ENCODE measurements around the gene TESPA1.
"Not testable (repeated sequence)": the region's sequence is repeated elsewhere in the genome, so short reads cannot be mapped to it uniquely, and the experiment has no call there.

The TESPA1 gene

DNA sequence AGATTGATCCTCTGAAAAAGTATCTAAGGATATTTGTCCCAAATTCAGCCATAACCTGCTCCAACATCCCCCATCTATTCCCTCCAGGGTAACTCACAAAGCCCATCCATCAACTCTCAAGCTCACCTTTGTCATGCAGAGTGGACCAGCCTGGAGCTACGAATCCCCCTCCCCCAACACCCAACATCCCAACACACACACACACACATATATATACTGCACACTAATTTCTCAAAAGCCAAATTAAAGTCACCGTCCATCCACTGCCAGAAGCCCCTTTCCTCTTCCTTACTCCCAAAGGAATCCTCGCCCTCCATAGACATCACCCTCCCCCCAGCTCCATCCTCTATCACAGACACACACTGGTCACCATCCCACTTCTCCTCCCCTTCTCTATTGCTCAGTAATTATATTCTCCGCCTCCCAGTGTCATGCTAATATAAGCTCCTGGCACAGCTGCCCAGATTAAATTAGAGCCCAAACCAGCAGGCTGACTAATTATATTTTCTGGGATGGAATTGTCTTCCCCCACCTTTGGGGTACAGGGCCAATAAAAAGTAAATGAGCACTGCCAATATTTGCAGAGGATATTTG is 13.5 kb upstream of the TESPA1 start:
- H3K4me1 ChIP-seq (ENCODE audit: insufficient read depth, low read length) = peaks cover 28% of the 10 kb centered on the region
- H3K36me3 ChIP-seq (ENCODE audit: insufficient read depth, low read length) = no peaks in the 10 kb centered on the region
- peak overlapping the region; percentile 76 for H3K27ac ChIP-seq (ENCODE audit: low read depth, low read length)
- no peak overlapping the region for H3K4me3 ChIP-seq (ENCODE audit: low read length)
- no peaks in the 10 kb centered on the region for H3K9me3 ChIP-seq (ENCODE audit: insufficient read depth, low read depth, low read length)
- 37% methylated on average over 4 of the region's 4 CpGs for WGBS
- H3K27me3 ChIP-seq (ENCODE audit: insufficient read depth, low read length) = no peaks in the 10 kb centered on the region
- no peak overlapping the region for H3K9ac ChIP-seq (ENCODE audit: low read depth, low read length)

DNA sequence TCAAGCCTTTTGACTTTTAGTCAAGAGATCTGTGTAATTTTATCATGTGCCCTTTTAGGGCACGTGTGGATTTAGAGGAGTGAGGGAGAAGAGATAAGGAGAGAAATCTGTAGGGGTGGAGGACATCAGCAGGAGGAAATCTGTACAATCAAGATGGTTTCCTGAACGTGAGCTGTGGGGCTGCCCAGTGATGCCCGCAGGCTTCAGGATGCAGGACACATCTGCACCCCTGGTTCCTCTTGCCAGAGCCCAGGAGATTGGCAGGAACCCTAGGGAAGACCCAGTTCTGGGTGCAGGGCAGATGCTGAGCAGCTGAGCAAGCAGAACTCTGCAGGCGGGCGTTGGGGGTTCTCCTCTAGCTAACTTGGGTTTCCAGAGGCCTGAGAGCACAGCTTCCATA is 11.6 kb upstream of the TESPA1 start:
- Histone ChIP-seq H3K4me1 (ENCODE audit: insufficient read depth, low read length) (peaks cover 28% of the 10 kb centered on the region), H3K9me3 (ENCODE audit: insufficient read depth, low read depth, low read length) (no peaks in the 10 kb centered on the region), H3K27me3 (ENCODE audit: insufficient read depth, low read length) (no peaks in the 10 kb centered on the region), H3K36me3 (ENCODE audit: insufficient read depth, low read length) (no peaks in the 10 kb centered on the region), H3K27ac (ENCODE audit: low read depth, low read length) (no peak overlapping the region), H3K9ac (ENCODE audit: low read depth, low read length) (no peak overlapping the region), H3K4me3 (ENCODE audit: low read length) (no peak overlapping the region)
- 92% methylated on average over 5 of the region's 5 CpGs for WGBS

DNA sequence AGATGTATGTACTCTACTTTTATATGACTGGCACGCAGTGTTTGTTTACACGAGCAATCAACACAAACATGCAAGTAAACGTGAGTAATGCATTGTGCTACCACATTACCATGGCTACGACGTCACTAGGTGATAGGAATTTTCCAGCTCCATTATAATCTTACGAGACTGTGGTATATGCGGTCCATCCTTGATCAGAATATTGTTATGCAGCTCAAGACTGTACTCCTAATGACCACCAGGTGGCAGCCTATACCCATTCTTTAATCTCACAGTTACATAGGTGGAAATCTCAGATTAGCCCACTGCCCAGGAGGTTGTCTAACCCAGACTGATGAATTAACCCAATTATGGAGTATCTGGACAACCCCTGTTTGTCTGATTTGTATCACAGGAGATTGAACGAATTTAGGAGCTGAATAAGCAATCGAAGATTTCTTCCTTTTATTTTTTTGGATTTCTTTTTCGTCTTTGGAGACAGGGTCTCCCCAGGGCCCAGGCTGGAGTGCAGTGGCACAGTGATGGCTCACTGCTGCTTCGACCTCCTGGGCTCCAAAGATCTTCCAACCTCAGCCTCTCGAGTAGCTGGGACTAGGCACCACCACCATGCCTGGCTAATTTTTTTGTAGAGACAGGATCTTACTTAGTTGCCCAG is 8.7 kb upstream of the TESPA1 start:
- no peaks in the 10 kb centered on the region for H3K27me3 ChIP-seq (ENCODE audit: insufficient read depth, low read length)
- no peak overlapping the region for H3K4me3 ChIP-seq (ENCODE audit: low read length)
- no peaks in the 10 kb centered on the region for H3K9me3 ChIP-seq (ENCODE audit: insufficient read depth, low read depth, low read length)
- H3K27ac ChIP-seq (ENCODE audit: low read depth, low read length) = no peak overlapping the region
- peaks cover 22% of the 10 kb centered on the region for H3K4me1 ChIP-seq (ENCODE audit: insufficient read depth, low read length)
- H3K36me3 ChIP-seq (ENCODE audit: insufficient read depth, low read length) = no peaks in the 10 kb centered on the region
- WGBS = 43% methylated on average over 12 of the region's 12 CpGs
- no peak overlapping the region for H3K9ac ChIP-seq (ENCODE audit: low read depth, low read length)

DNA sequence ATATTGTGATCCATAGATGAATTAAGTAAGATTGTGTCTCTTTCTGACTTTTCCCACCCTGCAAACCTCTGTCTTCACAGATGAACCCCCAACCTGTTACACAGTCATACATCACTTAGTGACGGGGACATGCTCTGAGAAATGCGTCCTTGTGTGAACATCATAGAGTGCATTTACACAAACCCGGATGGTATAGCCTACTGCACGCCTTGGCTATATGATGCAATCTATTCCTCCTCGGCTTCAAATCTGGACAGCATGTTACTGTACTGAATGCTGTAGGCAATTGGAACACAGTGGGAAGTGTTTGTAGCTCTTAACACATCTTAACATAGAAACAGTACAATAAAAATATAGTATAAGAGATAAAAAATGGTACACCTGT is 7.4 kb upstream of the TESPA1 start:
- Histone ChIP-seq H3K9ac (ENCODE audit: low read depth, low read length) (no peak overlapping the region), H3K27ac (ENCODE audit: low read depth, low read length) (no peak overlapping the region), H3K27me3 (ENCODE audit: insufficient read depth, low read length) (no peaks in the 10 kb centered on the region), H3K4me1 (ENCODE audit: insufficient read depth, low read length) (peaks cover 9% of the 10 kb centered on the region), H3K4me3 (ENCODE audit: low read length) (no peak overlapping the region), H3K36me3 (ENCODE audit: insufficient read depth, low read length) (no peaks in the 10 kb centered on the region), H3K9me3 (ENCODE audit: insufficient read depth, low read depth, low read length) (no peaks in the 10 kb centered on the region)
- 96% methylated on average over 5 of the region's 5 CpGs for WGBS

DNA sequence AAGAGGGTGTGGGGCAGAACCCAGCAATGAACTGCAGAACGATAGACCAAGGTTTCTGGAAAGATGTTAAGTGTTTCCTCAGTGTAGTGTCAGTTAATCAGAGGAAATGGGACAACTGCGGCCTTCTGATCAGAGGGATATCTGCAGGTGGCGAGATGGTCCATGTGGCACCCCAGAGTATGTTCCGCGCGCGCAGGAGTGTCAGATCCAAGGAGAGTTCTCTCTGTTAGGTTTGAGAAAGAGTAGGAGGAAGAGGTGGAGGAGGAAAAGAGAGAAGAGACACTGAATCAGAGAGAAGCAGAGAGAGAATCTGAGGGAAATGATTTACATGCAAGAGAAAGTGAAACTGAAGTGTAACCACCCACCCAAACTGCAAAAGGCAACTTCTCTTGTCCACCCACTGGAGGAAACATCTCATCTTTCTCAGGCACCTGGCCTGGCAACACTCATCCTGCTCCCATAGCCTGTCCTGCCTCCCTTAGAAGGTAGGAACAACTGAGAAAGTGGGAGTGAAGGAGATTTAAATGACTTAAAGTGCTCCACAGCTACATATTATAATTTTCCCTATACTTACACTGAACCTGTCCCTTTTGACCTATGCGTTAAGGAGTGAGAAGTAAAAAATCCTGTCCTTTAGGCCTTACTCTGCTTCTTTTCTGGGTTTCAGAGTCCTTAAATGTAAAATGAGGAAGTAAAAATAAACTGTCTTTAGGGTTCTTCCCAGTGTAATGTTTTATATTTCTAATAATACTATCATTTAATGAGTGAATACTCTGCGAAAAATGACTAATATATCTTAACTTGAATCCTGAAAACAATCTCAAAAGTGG is 6.8 kb upstream of the TESPA1 start:
- Histone ChIP-seq H3K9ac (ENCODE audit: low read depth, low read length) (no peak overlapping the region), H3K9me3 (ENCODE audit: insufficient read depth, low read depth, low read length) (no peaks in the 10 kb centered on the region), H3K4me3 (ENCODE audit: low read length) (no peak overlapping the region), H3K4me1 (ENCODE audit: insufficient read depth, low read length) (peaks cover 3% of the 10 kb centered on the region; the same call in 1 of the 2 replicates), H3K27ac (ENCODE audit: low read depth, low read length) (no peak overlapping the region), H3K27me3 (ENCODE audit: insufficient read depth, low read length) (no peaks in the 10 kb centered on the region), H3K36me3 (ENCODE audit: insufficient read depth, low read length) (no peaks in the 10 kb centered on the region)
- 94% methylated on average over 8 of the region's 9 CpGs for WGBS

DNA sequence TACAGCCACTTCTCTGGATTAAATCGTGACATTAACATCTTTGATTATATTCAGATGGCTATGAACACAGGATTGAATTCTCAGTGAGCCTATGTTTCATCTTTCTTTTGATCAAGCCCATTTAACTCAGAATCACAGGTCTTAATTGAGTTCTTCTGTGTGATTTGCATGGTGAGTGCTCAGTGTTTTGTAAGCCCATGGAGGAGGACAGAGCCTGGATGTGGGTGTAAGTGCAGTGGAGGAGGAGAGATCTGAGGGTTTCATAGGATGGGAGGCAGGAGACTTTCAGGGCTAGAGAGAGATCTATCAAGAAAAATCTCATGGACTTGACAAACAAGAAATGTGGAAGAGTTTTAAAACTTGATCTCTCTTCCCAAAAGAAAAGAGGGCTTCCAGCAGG is 5.3 kb upstream of the TESPA1 start:
- Histone ChIP-seq H3K4me1 (ENCODE audit: insufficient read depth, low read length) (no peaks in the 10 kb centered on the region), H3K36me3 (ENCODE audit: insufficient read depth, low read length) (no peaks in the 10 kb centered on the region), H3K4me3 (ENCODE audit: low read length) (no peak overlapping the region), H3K9me3 (ENCODE audit: insufficient read depth, low read depth, low read length) (no peaks in the 10 kb centered on the region), H3K9ac (ENCODE audit: low read depth, low read length) (no peak overlapping the region), H3K27me3 (ENCODE audit: insufficient read depth, low read length) (no peaks in the 10 kb centered on the region), H3K27ac (ENCODE audit: low read depth, low read length) (no peak overlapping the region)
- 80% methylated on average over 1 of the region's 1 CpG for WGBS

DNA sequence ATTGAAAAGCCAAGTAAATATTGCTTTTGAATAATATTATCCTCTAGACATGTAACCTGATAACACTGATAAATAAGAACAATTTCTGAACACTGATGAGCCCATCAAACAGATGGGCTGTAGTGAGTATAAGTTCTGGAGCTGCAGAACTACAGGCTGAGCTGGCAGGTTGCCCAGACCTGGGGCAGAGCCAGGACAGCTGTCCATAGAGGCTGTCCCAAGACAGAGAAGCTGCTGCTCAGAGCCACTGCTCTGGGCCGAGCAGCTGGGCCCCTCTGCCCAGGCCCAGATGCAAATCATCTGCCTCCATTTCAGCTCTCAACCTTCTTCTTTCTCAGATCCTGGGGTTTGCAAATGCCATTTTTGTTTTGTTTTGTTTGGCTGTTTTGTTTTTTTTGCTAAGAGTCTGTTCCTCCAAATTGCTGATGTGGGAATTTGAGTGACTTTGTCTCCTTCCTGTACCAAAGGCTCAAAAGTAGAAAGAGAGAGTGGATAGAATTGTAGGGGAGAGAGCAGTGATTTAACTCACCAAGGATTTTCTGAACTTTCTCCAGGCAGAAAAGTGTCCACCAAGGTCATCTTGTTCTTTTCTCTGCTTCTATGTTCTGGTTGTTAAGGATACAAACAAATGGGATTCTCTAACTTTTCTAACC is 4.0 kb upstream of the TESPA1 start:
- no peak overlapping the region for H3K9ac ChIP-seq (ENCODE audit: low read depth, low read length)

DNA sequence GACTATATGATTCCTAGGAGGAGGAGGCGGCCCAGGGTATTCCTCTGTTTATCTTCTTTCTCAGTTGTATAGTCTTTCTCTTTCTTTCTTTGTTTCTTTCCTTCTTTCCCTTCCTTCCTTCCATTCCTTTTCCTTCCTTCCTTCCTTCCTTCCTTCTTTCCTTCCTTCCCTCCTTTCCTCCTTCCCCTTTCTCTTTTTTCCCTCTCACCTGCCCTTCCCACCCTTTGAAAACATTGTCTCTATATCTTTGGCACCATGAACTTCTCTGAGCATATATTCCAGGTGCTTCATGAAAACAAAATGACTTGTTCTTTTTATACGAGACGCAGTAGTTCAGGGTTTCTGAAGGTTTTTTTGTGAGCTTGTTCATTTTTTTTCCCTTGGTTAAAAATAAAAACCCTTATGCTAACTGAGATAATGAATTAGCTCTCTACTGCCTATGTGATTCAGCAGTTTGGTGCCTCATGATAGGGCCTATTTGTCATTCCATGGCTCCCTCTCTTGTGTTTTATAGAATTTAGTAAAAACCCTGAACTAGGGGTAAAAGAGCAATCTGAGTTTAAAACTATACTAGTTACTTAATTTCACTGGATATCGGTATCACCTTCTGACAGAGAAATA is 3.2 kb upstream of the TESPA1 start:
- H3K4me3 ChIP-seq (ENCODE audit: low read length) = no peak overlapping the region
- WGBS = 86% methylated on average over 4 of the region's 4 CpGs
- H3K27me3 ChIP-seq (ENCODE audit: insufficient read depth, low read length) = no peaks in the 10 kb centered on the region
- no peak overlapping the region for H3K27ac ChIP-seq (ENCODE audit: low read depth, low read length)
- no peaks in the 10 kb centered on the region for H3K36me3 ChIP-seq (ENCODE audit: insufficient read depth, low read length)
- no peaks in the 10 kb centered on the region for H3K4me1 ChIP-seq (ENCODE audit: insufficient read depth, low read length)
- H3K9ac ChIP-seq (ENCODE audit: low read depth, low read length) = no peak overlapping the region
- no peaks in the 10 kb centered on the region for H3K9me3 ChIP-seq (ENCODE audit: insufficient read depth, low read depth, low read length)

More for the DNA sequence above, 4.0 kb upstream of the TESPA1 start:
- no peak overlapping the region for H3K27ac ChIP-seq (ENCODE audit: low read depth, low read length)
- H3K9me3 ChIP-seq (ENCODE audit: insufficient read depth, low read depth, low read length) = no peaks in the 10 kb centered on the region
- no peaks in the 10 kb centered on the region for H3K27me3 ChIP-seq (ENCODE audit: insufficient read depth, low read length)
- 95% methylated on average over 1 of the region's 1 CpG for WGBS
- no peaks in the 10 kb centered on the region for H3K4me1 ChIP-seq (ENCODE audit: insufficient read depth, low read length)
- H3K4me3 ChIP-seq (ENCODE audit: low read length) = no peak overlapping the region
- H3K36me3 ChIP-seq (ENCODE audit: insufficient read depth, low read length) = no peaks in the 10 kb centered on the region

DNA sequence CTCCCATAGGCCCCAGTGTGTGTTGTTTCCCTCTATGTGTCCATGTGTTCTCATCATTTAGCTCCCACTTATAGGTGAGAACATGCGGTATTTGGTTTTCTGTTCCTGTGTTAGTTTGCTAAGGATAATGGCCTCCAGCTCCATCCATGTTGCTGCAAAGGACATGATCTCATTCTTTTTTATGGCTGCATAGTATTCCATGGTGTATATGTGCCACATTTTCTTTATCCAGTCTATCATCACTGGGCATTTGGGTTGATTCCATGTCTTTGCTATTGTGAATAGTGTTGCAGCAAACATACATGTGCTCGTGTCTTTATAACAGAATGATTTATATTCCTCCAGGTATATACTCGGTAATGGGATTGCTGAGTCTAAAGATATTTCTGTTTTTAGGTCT is 2.2 kb upstream of the TESPA1 start:
- not testable (repeated sequence) for H3K9me3 ChIP-seq (ENCODE audit: insufficient read depth, low read depth, low read length); H3K27me3 ChIP-seq (ENCODE audit: insufficient read depth, low read length)
- 100% methylated on average over 3 of the region's 3 CpGs for WGBS

DNA sequence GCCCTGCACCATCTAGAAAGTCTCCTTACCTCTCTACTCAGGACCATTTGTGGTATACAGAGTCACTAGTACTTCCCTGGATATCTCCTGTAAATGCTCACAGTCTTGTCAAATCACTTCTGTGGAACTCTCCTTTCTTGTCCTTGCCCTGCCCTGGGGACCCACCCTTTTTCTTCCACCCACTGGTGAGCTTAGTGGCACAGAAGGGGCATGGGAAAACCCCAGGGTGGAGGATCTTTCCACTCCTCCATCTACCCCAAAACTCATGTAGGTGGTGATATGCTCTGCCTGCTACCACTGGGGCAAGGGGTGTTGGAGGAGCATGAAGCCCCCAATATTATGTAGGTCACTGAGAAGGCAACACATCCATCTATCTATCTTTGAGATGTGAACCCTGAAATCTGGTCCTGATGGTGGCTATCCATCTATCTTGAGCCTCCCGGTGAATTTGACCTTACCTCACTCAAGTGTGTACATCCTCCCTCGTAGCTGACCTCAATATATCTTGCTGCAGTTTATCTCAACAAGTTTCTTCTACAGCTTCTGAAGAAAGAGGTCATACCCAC is 943 bp downstream of the TESPA1 start:
- no peaks in the 10 kb centered on the region for H3K27me3 ChIP-seq (ENCODE audit: insufficient read depth, low read length)
- H3K4me3 ChIP-seq (ENCODE audit: low read length) = no peak overlapping the region
- H3K9me3 ChIP-seq (ENCODE audit: insufficient read depth, low read depth, low read length) = no peaks in the 10 kb centered on the region
- no peaks in the 10 kb centered on the region for H3K36me3 ChIP-seq (ENCODE audit: insufficient read depth, low read length)
- H3K4me1 ChIP-seq (ENCODE audit: insufficient read depth, low read length) = no peaks in the 10 kb centered on the region
- WGBS = 93% methylated on average over 2 of the region's 2 CpGs
- H3K9ac ChIP-seq (ENCODE audit: low read depth, low read length) = no peak overlapping the region
- H3K27ac ChIP-seq (ENCODE audit: low read depth, low read length) = no peak overlapping the region

More for the DNA sequence above, 2.2 kb upstream of the TESPA1 start:
- H3K4me3 ChIP-seq (ENCODE audit: low read length); H3K4me1 ChIP-seq (ENCODE audit: insufficient read depth, low read length); H3K36me3 ChIP-seq (ENCODE audit: insufficient read depth, low read length); H3K9ac ChIP-seq (ENCODE audit: low read depth, low read length); H3K27ac ChIP-seq (ENCODE audit: low read depth, low read length): not testable (repeated sequence)

Measured in HUES64 (cell line).